ENCODE data around the gene KIAA1958.

The KIAA1958 gene

DNA sequence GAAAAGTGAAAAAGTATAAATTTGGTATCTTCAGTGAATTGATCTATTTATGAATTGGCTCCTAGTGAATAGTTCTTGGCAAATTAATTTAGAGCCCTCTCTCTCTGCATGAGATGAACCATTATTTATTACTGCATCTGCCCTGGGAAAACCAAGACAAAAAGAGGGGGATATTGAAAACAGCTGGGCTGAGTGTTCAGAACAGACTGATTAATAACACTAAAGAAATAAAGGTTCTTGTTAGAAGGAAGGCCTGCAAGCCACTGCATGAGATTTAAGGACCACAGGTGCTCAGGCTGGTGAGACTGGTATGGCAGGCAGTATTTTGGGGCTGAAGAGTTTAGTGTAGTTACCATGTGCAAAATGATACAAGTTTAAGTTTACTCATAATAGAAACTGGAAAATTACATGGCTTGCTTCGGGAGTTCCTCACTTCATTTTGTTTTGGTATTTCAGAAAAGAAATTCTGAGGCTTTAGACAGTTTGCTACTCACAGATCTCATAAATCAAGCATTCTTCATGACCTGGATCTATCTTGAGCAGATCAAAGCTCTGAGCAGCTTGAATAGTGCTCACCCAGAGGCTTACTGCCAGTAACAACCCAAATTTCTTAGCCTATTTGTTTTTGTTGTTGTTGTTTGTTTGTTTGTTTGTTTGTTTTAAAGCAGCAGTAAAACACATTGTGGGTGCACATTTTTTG, 56.1 kb downstream of the KIAA1958 start:
- no peaks in the 10 kb centered on the region for H3K27me3 Mint-ChIP-seq (ENCODE audit: low read depth)
- peaks cover 7% of the 10 kb centered on the region for H3K9me3 Mint-ChIP-seq
- H3K27ac Mint-ChIP-seq = peak overlapping the region; percentile 70 to 85 (median 84)
- peak overlapping the region in 1 of 3 experiments; percentile 0 for H3K4me3 Mint-ChIP-seq
- H3K4me1 Mint-ChIP-seq = peaks cover 49% of the 10 kb centered on the region
- TF ChIP-seq, protein P1, sequence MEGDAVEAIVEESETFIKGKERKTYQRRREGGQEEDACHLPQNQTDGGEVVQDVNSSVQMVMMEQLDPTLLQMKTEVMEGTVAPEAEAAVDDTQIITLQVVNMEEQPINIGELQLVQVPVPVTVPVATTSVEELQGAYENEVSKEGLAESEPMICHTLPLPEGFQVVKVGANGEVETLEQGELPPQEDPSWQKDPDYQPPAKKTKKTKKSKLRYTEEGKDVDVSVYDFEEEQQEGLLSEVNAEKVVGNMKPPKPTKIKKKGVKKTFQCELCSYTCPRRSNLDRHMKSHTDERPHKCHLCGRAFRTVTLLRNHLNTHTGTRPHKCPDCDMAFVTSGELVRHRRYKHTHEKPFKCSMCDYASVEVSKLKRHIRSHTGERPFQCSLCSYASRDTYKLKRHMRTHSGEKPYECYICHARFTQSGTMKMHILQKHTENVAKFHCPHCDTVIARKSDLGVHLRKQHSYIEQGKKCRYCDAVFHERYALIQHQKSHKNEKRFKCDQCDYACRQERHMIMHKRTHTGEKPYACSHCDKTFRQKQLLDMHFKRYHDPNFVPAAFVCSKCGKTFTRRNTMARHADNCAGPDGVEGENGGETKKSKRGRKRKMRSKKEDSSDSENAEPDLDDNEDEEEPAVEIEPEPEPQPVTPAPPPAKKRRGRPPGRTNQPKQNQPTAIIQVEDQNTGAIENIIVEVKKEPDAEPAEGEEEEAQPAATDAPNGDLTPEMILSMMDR (IDR thresholded peaks at IDR 0.05; ENCODE audit: unreplicated experiment in 3 of 3) = no peak
- peaks cover 1% of the 10 kb centered on the region for H3K36me3 Mint-ChIP-seq (ENCODE audit: low read depth)

DNA sequence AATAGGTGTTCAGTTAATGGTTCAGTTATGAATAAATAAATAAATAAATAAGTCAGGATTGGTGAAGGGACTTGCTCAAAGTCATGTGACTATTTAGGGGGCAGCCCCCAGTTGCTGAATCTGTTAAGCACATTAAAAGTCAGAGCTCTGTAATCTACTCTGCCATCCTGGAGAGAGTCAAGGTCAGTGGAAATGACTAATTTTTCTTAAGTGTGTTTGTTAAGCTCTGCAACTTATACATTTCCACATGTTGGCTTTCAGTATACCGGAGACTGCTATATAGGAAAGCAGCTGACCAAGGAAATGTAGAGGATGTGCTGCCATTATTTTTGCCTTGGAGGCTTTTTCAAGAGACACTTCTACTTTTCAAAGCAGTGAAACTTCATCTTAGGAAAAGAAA, 57.9 kb downstream of the KIAA1958 start:
- H3K4me3 Mint-ChIP-seq = no peak overlapping the region
- TF ChIP-seq, protein P1 (IDR thresholded peaks at IDR 0.05; ENCODE audit: unreplicated experiment in 3 of 3) = no peak
- H3K36me3 Mint-ChIP-seq (ENCODE audit: low read depth) = no peaks in the 10 kb centered on the region
- no peaks in the 10 kb centered on the region for H3K27me3 Mint-ChIP-seq (ENCODE audit: low read depth)
- no peak overlapping the region for H3K27ac Mint-ChIP-seq
- H3K9me3 Mint-ChIP-seq = peaks cover 6% of the 10 kb centered on the region
- peaks cover 58% of the 10 kb centered on the region for H3K4me1 Mint-ChIP-seq

DNA sequence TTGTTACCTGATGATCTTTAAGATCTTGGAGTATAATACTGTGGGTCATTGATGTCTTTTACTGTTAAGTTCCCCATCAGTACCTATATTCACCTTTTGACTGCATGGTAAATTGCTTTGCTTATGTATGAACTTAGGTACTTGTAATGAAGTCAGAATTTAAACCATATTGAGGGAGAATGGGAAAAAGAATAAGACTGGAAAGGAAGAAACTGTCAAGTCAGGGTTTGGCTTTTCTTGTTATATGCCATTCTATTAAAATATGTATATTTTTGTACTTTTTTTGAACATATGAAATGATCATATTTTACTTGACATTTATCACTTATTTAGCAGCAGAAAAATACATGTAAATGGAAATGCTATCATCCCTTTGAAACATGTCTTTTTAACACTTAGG, 58.6 kb downstream of the KIAA1958 start:
- H3K4me3 Mint-ChIP-seq = no peak overlapping the region
- H3K27me3 Mint-ChIP-seq (ENCODE audit: low read depth) = no peaks in the 10 kb centered on the region
- H3K36me3 Mint-ChIP-seq (ENCODE audit: low read depth) = no peaks in the 10 kb centered on the region
- H3K4me1 Mint-ChIP-seq = peaks cover 54% of the 10 kb centered on the region
- H3K27ac Mint-ChIP-seq = peak overlapping the region; percentile 13 to 71 (median 21)
- TF ChIP-seq, protein P1 (IDR thresholded peaks at IDR 0.05; ENCODE audit: unreplicated experiment in 3 of 3) = no peak
- peaks cover 3% of the 10 kb centered on the region for H3K9me3 Mint-ChIP-seq

DNA sequence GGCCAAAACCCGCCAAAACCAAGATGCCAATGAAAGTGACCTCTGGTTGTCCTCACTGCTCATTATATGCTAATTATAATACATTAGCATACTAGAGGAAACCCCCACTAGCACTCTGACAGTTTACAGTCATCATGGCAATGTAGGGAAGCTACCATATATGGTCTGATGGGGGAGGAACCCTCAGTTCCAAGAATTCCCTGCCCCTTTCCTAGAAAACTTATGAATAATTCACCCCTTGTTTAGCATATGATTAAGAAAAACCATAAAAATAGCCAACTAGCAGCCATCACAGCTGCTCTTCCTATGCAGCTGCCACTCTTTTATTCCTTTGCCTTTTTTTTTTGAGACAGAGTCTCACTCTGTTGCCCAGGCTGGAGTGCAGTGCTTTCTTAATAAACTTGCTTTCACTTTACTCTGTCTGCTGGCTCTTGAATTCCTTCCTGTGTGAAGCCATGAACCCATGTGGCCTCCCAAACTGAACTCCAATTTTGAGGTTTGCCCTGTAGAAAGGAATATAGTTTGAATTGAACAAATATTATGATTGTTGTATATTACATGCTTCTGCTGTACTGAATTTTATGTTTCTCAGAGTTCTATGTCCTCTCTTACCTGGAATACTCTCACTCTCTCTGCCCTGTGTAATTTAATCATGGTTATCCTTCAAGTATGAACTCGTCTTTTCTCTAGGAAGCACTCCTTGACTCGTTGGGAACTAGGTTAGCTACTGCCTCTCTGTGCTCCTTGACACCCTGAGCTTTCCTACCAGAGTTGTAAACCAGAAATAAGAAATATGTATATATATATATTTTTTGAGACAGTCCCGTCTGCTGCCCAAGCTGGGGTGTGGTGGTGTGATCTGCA, 59.8 kb downstream of the KIAA1958 start:
- H3K27ac Mint-ChIP-seq = peak overlapping the region in 2 of 3 experiments; percentile 13 to 17
- H3K36me3 Mint-ChIP-seq (ENCODE audit: low read depth) = no peaks in the 10 kb centered on the region
- H3K4me1 Mint-ChIP-seq = peaks cover 54% of the 10 kb centered on the region
- H3K27me3 Mint-ChIP-seq (ENCODE audit: low read depth) = no peaks in the 10 kb centered on the region
- TF ChIP-seq, protein P1 (IDR thresholded peaks at IDR 0.05; ENCODE audit: unreplicated experiment in 3 of 3) = no peak
- H3K9me3 Mint-ChIP-seq = peaks cover 3% of the 10 kb centered on the region
- H3K4me3 Mint-ChIP-seq = no peak overlapping the region

DNA sequence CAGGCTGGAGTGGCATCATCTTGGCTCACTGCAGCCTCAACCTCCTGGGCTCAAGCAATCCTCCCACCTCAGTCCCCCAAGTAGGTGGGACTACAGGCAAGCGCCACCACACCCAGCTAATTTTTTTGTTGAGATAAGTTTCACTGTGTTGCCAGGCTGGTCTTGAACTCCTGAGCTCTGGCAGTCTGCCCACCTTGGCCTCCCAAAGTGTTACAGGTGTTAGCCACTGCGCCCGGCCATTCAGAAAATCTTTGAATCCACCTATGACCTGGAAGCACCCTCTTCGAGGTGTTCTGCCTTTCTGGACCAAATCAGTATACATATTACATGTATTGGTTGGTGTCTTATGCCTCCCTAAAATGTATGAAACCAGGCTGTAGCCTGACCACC, 61.4 kb downstream of the KIAA1958 start:
- H3K36me3 Mint-ChIP-seq (ENCODE audit: low read depth) = no peaks in the 10 kb centered on the region
- no peaks in the 10 kb centered on the region for H3K9me3 Mint-ChIP-seq
- H3K4me3 Mint-ChIP-seq = no peak overlapping the region
- TF ChIP-seq, protein P1 (IDR thresholded peaks at IDR 0.05; ENCODE audit: unreplicated experiment in 3 of 3) = no peak
- H3K27ac Mint-ChIP-seq = no peak overlapping the region
- H3K27me3 Mint-ChIP-seq (ENCODE audit: low read depth) = no peaks in the 10 kb centered on the region
- peaks cover 54% of the 10 kb centered on the region for H3K4me1 Mint-ChIP-seq

All from nephron (organoid).